Measurements from ENCODE around the gene PDGFRA.

PDGFRA gene

GRCh38 chr4:54315561-54316538 is 86.8 kb downstream of the PDGFRA start (continued):
- TF ChIP-seq ZNF350 (tag by site-specific recombination; IDR thresholded peaks at IDR 0.05) (no peak), TSHZ1 (tag by site-specific recombination; IDR thresholded peaks at IDR 0.05; ENCODE audit: borderline replicate concordance) (no peak), ATF2 (tag by site-specific recombination; IDR thresholded peaks at IDR 0.05; ENCODE audit: low read depth) (no peak)

GRCh38 chr4:54317690-54318089 is 88.6 kb downstream of the PDGFRA start:
- H3K36me3 ChIP-seq (ENCODE audit: control insufficient read depth in 2 of 2, insufficient read depth in 1 of 2, low read length in 2 of 2): no peaks in the 10 kb centered on the region
- CTCF ChIA-PET: interaction anchor here (0.7 to 3.7 kb wide), 4 partner anchors 48 to 653 kb away, joined by 3 to 15 read pairs (median 4); no protein-coding TSS in a partner anchor
- POLR2A ChIA-PET: no interaction called here
- no peaks in the 10 kb centered on the region for H3K9me3 ChIP-seq (ENCODE audit: control insufficient read depth, insufficient read depth, low read depth, low read length)
- H3K27ac ChIP-seq (ENCODE audit: extremely low read depth, low read depth, low read length): no peak overlapping the region
- no peak overlapping the region for H3K4me3 ChIP-seq (ENCODE audit: low read depth, low read length)
- H3K4me1 ChIP-seq (ENCODE audit: control insufficient read depth, insufficient read depth, low read length): no peaks in the 10 kb centered on the region
- no peak for TF ChIP-seq ZXDB (tag by site-specific recombination; IDR thresholded peaks at IDR 0.05)
- no peak for TF ChIP-seq ZFHX2 (tag by site-specific recombination; conservative IDR thresholded peaks at IDR 0.05)
- TF ChIP-seq ZNF664 (tag by site-specific recombination; IDR thresholded peaks at IDR 0.05): no peak
- no peak for TF ChIP-seq ZBTB26 (tag by site-specific recombination; optimal IDR thresholded peaks at IDR 0.05)
- TF ChIP-seq ZNF433 (tag by site-specific recombination; IDR thresholded peaks at IDR 0.05; ENCODE audit: low read depth): no peak
- no peak for TF ChIP-seq ZNF223 (tag by site-specific recombination; IDR thresholded peaks at IDR 0.05)
- no peak for TF ChIP-seq ZBTB1 (tag by site-specific recombination; IDR thresholded peaks at IDR 0.05)
- no peak for TF ChIP-seq ZNF548 (tag by site-specific recombination; IDR thresholded peaks at IDR 0.05)
- TF ChIP-seq ZNF585B (tag by site-specific recombination; IDR thresholded peaks at IDR 0.05): no peak
- no peak for TF ChIP-seq ZNF155 (tag by site-specific recombination; IDR thresholded peaks at IDR 0.05)
- no peak for TF ChIP-seq ZBTB17 (tag by site-specific recombination; IDR thresholded peaks at IDR 0.05)
- TF ChIP-seq ZNF311 (tag by site-specific recombination; IDR thresholded peaks at IDR 0.05; ENCODE audit: borderline replicate concordance): no peak
- TF ChIP-seq ZBTB8A (tag by site-specific recombination; IDR thresholded peaks at IDR 0.05): no peak
- no peak for TF ChIP-seq ZNF354C (tag by site-specific recombination; IDR thresholded peaks at IDR 0.05; ENCODE audit: borderline replicate concordance, low read depth)
- no peak for TF ChIP-seq ZNF621 (tag by site-specific recombination; IDR thresholded peaks at IDR 0.05)
- TF ChIP-seq ZNF324 (tag by site-specific recombination; IDR thresholded peaks at IDR 0.05): no peak
- TF ChIP-seq ZNF692 (tag by site-specific recombination; IDR thresholded peaks at IDR 0.05): no peak
- no peak for TF ChIP-seq SETDB1 (IDR thresholded peaks at IDR 0.05; ENCODE audit: insufficient read length, low read length)
- no peak for TF ChIP-seq HIC1 (tag by site-specific recombination; IDR thresholded peaks at IDR 0.05)

All from HEK293 (cell line).